Ishikawa (cell line): ENCODE results near the gene MESD.

ENCODE experiments used
- CREB1 ChIP-seq: IDR thresholded peaks from 2 replicates; pipeline ENCODE4 v1.6.1; 2012; ENCODE audit warnings: low read depth
- MAX ChIP-seq: IDR thresholded peaks from 2 replicates; pipeline ENCODE4 v1.6.1; 2012
- NFIC ChIP-seq: IDR thresholded peaks from 2 replicates; pipeline ENCODE4 v1.6.1; 2012
- TAF1 ChIP-seq: IDR thresholded peaks from 2 replicates; pipeline ENCODE4 v1.6.1; 2012; ENCODE audit warnings: low read depth, mild to moderate bottlenecking
- TCF12 ChIP-seq: IDR thresholded peaks from 2 replicates; pipeline ENCODE4 v1.6.1; 2012; ENCODE audit warnings: low read depth
- ZBTB7A ChIP-seq: IDR thresholded peaks from 2 replicates; pipeline ENCODE4 v1.6.1; 2012; ENCODE audit warnings: low read depth

- TF ChIP-seq NFIC (no peak), TAF1 (no peak), TCF12 (no peak), CREB1 (no peak), ZBTB7A (no peak), MAX (no peak)
These were observed 1.3 kb downstream of the MESD start for GRCh38 chr15:80988148-80988796.
